Mammary epithelial cell (primary cell): Measurements from ENCODE around the gene CENPB.
A peak's percentile ranks its signal among the peaks of the same experiment; 100 is the strongest.

Experiments used
- EZH2 ChIP-seq: IDR thresholded peaks from 2 replicates; pipeline ENCODE4 v1.6.1; 2012; ENCODE audit warnings: low read length, inconsistent platforms, borderline replicate concordance
- TF ChIP-seq, protein P1 (sequence below), 2 donors: IDR thresholded peaks in 1 of 2; conservative IDR thresholded peaks in 1 of 2; 2 replicates each; pipeline ENCODE4 v1.5.1; 2011 to 2012; ENCODE audit warnings: inconsistent platforms in 2 of 2, low read length in 2 of 2, mild to moderate bottlenecking in 2 of 2, control low read depth in 1 of 2, low read depth in 1 of 2; ENCODE audit not compliant: insufficient read depth in 1 of 2; ENCODE audit errors: extremely low read depth in 1 of 2

DNA sequence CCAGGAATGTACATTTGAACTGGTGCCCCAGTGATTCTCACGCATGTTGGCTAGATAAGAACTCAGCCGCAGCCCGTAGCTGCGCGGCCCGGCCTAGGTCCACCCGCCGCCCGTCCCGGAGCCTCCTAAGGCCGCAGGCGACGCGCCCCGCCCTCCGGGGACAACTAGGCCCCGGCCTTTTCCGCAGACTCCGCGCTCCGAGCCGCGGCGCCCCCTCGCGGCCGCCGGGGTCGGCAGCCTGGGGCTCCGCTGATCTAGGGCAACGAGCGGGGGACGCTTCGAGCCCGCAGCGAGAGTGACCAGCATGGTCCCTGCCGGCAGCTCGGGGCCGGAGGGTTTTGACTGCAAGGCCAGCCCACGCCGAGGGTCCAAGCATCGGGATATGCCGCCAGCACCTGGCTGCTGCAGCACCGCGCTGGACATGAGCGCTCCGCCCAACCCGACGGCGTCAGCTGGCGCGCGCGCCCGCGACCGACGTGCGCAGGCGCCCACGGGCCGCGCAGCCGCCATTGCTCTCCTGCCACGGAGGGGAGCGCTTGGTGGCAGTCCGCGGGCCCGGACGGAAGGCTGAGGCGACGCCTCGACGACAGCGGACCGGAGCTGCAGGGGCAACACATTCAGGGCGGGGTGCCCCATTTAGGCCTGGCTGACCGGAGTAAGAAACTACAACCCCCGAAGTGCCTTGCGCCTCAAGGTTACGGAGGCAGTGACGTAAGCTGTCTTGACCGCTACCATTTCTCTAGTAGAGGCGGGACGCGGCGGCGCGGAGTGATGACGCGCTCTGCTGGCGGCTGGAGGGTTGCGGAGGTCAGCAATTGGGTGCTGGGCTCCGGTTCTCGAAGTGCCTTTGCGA, 33.7 kb upstream of the CENPB start, which contains the start of gene AP5S1:
- TF ChIP-seq, protein P1, sequence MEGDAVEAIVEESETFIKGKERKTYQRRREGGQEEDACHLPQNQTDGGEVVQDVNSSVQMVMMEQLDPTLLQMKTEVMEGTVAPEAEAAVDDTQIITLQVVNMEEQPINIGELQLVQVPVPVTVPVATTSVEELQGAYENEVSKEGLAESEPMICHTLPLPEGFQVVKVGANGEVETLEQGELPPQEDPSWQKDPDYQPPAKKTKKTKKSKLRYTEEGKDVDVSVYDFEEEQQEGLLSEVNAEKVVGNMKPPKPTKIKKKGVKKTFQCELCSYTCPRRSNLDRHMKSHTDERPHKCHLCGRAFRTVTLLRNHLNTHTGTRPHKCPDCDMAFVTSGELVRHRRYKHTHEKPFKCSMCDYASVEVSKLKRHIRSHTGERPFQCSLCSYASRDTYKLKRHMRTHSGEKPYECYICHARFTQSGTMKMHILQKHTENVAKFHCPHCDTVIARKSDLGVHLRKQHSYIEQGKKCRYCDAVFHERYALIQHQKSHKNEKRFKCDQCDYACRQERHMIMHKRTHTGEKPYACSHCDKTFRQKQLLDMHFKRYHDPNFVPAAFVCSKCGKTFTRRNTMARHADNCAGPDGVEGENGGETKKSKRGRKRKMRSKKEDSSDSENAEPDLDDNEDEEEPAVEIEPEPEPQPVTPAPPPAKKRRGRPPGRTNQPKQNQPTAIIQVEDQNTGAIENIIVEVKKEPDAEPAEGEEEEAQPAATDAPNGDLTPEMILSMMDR (conservative IDR thresholded peaks at IDR 0.05 in 1 of 2, IDR thresholded peaks at IDR 0.05 in 1 of 2; ENCODE audit: extremely low read depth in 1 of 2, insufficient read depth in 1 of 2, low read depth in 1 of 2, low read length in 2 of 2) = peak; percentile 67 to 95
- TF ChIP-seq EZH2 = no peak
